GM23338 (cell line): ENCODE results near the gene KIAA0040. TPM values are rescaled to one million over a fixed set of nuclear protein-coding genes. Genes with fewer than 3 reads are reported as not detected.

ENCODE experiments used
- ATAC-seq: fragments of 200-7000 bp; cut with Tn5 transposase; 3 replicates; pipeline ENCODE4 v1.9.1; 2020
- DNase-seq: peaks from one replicate; pipeline ENCODE4 v3.0.0-alpha.2; 2015; ENCODE audit warnings: low spot score
- H2AFZ ChIP-seq: fragments of 200-600 bp; sonication (generic); 2 replicates; pipeline ENCODE4 v1.8.0; 2016; ENCODE audit warnings: antibody characterized with exemption, mild to moderate bottlenecking, moderate library complexity
- H3F3A ChIP-seq: fragments of 200-600 bp; sonication (generic); replicated peaks from 2 replicates; pipeline ENCODE4 v1.8.0; 2017; ENCODE audit warnings: antibody characterized with exemption, mixed run types, low read depth
- H3K27ac ChIP-seq: fragments of 200-600 bp; sonication (generic); 2 replicates; pipeline ENCODE4 v1.6.1; 2016; ENCODE audit warnings: low read depth
- H3K27me3 ChIP-seq: fragments of 200-600 bp; sonication (generic); 2 replicates; pipeline ENCODE4 v1.8.0; 2016; ENCODE audit warnings: mild to moderate bottlenecking, mixed run types, moderate library complexity; ENCODE audit not compliant: insufficient read depth
- H3K36me3 ChIP-seq: fragments of 200-600 bp; sonication (generic); 2 replicates; pipeline ENCODE4 v1.8.0; 2016; ENCODE audit warnings: mild to moderate bottlenecking; ENCODE audit not compliant: insufficient read depth
- H3K4me1 ChIP-seq: fragments of 200-600 bp; sonication (generic); 2 replicates; pipeline ENCODE4 v1.8.0; 2016; ENCODE audit warnings: mild to moderate bottlenecking, moderate library complexity; ENCODE audit not compliant: insufficient read depth
- H3K4me2 ChIP-seq: fragments of 200-600 bp; sonication (generic); 2 replicates; pipeline ENCODE4 v1.7.1; 2017; ENCODE audit warnings: mixed run types
- H3K4me3 ChIP-seq: fragments of 200-600 bp; sonication (generic); 2 replicates; pipeline ENCODE4 v1.6.1; 2016; ENCODE audit warnings: mixed run types
- H3K79me2 ChIP-seq: fragments of 200-600 bp; sonication (generic); replicated peaks from 2 replicates; pipeline ENCODE4 v1.8.0; 2017; ENCODE audit warnings: mild to moderate bottlenecking; ENCODE audit not compliant: insufficient read depth
- H3K9me2 ChIP-seq: fragments of 200-600 bp; sonication (generic); 2 replicates; pipeline ENCODE4 v1.8.0; 2017; ENCODE audit not compliant: insufficient read depth
- H4K20me1 ChIP-seq: fragments of 200-600 bp; sonication (generic); replicated peaks from 2 replicates; pipeline ENCODE4 v1.8.0; 2017; ENCODE audit warnings: mild to moderate bottlenecking; ENCODE audit not compliant: insufficient read depth
- H3K27ac Mint-ChIP-seq: 2 replicates; pipeline ENCODE4 v1.8.0; 2020; ENCODE audit warnings: inconsistent platforms, mild to moderate bottlenecking, moderate library complexity, mixed read lengths
- H3K27me3 Mint-ChIP-seq: 3 replicates; pipeline ENCODE4 v1.8.0; 2022; ENCODE audit warnings: low read depth, mild to moderate bottlenecking, moderate library complexity, mixed read lengths, inconsistent platforms; ENCODE audit not compliant: insufficient read depth, poor library complexity
- H3K36me3 Mint-ChIP-seq: 3 replicates; pipeline ENCODE4 v1.8.0; 2021; ENCODE audit warnings: low read depth, mild to moderate bottlenecking, inconsistent platforms, moderate library complexity, mixed read lengths
- H3K4me1 Mint-ChIP-seq: 3 replicates; pipeline ENCODE4 v1.8.0; 2020; ENCODE audit warnings: mild to moderate bottlenecking, inconsistent platforms, mixed read lengths
- H3K4me3 Mint-ChIP-seq: 3 replicates; pipeline ENCODE4 v1.8.0; 2021; ENCODE audit warnings: moderate library complexity, mild to moderate bottlenecking, inconsistent platforms, mixed read lengths
- H3K9me3 Mint-ChIP-seq: 3 replicates; pipeline ENCODE4 v1.8.0; 2020; ENCODE audit warnings: moderate library complexity, mild to moderate bottlenecking, inconsistent platforms, mixed read lengths
- CREB1 ChIP-seq: fragments of 250-450 bp; sonication (Bioruptor Pico); IDR thresholded peaks from 2 replicates; pipeline ENCODE4 v1.5.0; 2020; ENCODE audit warnings: low read depth, mild to moderate bottlenecking, moderate library complexity
- CTCF ChIP-seq, 2 experiments: fragments of 200-600 bp in 1 of 2; sonication (generic) in 1 of 2; conservative IDR thresholded peaks; 2 replicates each; pipeline versions ENCODE4 v1.5.1 to v1.6.1; 2016 to 2017; ENCODE audit warnings: antibody characterized with exemption in 2 of 2, low read depth in 2 of 2, mild to moderate bottlenecking in 2 of 2, moderate library complexity in 1 of 2
- ETS1 ChIP-seq: IDR thresholded peaks from 2 replicates; pipeline ENCODE4 v1.6.1; 2016; ENCODE audit warnings: antibody characterized with exemption
- EZH2phosphoT487 ChIP-seq: fragments of 200-600 bp; sonication (generic); IDR thresholded peaks from one replicate; pipeline ENCODE4 v1.8.1; 2018; ENCODE audit warnings: antibody characterized with exemption; ENCODE audit not compliant: unreplicated experiment
- JUNB ChIP-seq: IDR thresholded peaks from one replicate; pipeline ENCODE4 v1.6.1; 2016; ENCODE audit warnings: antibody characterized with exemption; ENCODE audit not compliant: unreplicated experiment
- NANOG ChIP-seq: IDR thresholded peaks from 2 replicates; pipeline ENCODE4 v1.6.1; 2016; ENCODE audit warnings: antibody characterized with exemption, borderline replicate concordance
- POLR2AphosphoS5 ChIP-seq: IDR thresholded peaks from 2 replicates; pipeline ENCODE4 v1.6.1; 2016; ENCODE audit warnings: antibody characterized with exemption, low read depth
- STAT1 ChIP-seq: IDR thresholded peaks from one replicate; pipeline ENCODE4 v1.6.1; 2016; ENCODE audit warnings: antibody characterized with exemption; ENCODE audit not compliant: unreplicated experiment
- ZNF114 ChIP-seq: fragments of 250-450 bp; sonication (Bioruptor Pico); IDR thresholded peaks from 2 replicates; pipeline ENCODE4 v1.5.0; 2020; ENCODE audit warnings: mild to moderate bottlenecking, moderate library complexity
- ZNF331 ChIP-seq: fragments of 250-450 bp; sonication (Bioruptor Pico); IDR thresholded peaks from 2 replicates; pipeline ENCODE4 v1.5.0; 2020; ENCODE audit warnings: low read depth, mild to moderate bottlenecking, moderate library complexity
- polyA plus RNA-seq: library from polyadenylated mRNA; unstranded; fragments of >200 nt; fragmentation: Nextera tagmentation; extraction: Ambion mirVana; gene quantifications from 2 replicates; pipeline ENCODE4 v1.2.1, GENCODE V29; 2016
- total RNA-seq: library from RNA; depleted of rRNA; stranded (reverse); fragments of >200 nt; shearing (Covaris generic); gene quantifications from 2 replicates; pipeline ENCODE4 v1.2.3, GENCODE V29; 2014
- TF ChIP-seq, protein P1 (sequence below): IDR thresholded peaks from one replicate; pipeline ENCODE4 v1.6.1; 2018; ENCODE audit warnings: antibody characterized with exemption; ENCODE audit not compliant: unreplicated experiment

Gene KIAA0040
- total and polyA plus RNA-seq, 2 experiments from 2014 or later: 7.0 to 11.9 TPM

DNA sequence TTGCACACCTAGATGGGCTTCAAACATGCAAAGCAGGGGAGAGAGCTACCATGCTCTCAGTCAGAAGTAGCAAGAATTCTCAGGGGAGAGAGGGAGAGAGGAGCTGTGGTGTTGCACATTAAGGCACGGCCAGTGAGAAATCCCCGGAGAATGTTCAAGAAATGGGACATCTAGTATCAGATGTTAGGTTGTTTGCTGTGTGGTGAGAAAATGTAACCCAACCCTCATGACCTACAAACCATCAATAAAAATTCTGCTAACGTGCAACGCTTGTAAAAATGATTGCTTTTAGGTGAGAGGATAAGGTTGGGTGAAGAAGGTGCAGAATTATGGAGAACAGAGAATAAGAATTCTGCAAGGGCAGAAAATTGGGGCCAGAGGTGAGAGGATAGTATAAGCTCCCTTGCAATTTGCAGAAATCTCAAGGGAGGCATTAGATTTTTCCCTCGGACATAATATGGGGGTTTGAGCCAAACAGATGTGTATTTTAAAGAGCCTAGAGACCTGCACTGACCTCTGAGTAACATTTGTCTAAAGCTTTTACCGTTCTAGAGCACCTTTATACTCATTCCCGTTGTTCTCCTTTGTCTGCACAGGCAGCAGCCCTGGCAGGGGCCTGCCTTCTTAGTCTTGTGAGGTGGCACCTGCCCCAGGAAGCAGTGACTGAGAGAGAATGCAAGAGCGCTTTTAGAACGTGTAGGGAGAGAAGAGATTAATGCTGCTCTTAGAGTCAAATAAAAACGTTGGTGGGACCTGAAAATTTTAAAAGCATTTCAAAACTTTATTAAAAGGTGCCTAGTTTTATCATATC, 25.4 kb upstream of the KIAA0040 start (continued):
- TF ChIP-seq STAT1 (no peak), NANOG (no peak), ZNF114 (CRISPR knock-in tag) (no peak), POLR2AphosphoS5 (no peak), CTCF (conservative IDR thresholded peaks at IDR 0.05; ENCODE audit: low read depth in 2 of 2) (no peak), CREB1 (CRISPR knock-in tag) (no peak), EZH2phosphoT487 (no peak), JUNB (no peak), ETS1 (no peak)
- TF ChIP-seq, protein P1, sequence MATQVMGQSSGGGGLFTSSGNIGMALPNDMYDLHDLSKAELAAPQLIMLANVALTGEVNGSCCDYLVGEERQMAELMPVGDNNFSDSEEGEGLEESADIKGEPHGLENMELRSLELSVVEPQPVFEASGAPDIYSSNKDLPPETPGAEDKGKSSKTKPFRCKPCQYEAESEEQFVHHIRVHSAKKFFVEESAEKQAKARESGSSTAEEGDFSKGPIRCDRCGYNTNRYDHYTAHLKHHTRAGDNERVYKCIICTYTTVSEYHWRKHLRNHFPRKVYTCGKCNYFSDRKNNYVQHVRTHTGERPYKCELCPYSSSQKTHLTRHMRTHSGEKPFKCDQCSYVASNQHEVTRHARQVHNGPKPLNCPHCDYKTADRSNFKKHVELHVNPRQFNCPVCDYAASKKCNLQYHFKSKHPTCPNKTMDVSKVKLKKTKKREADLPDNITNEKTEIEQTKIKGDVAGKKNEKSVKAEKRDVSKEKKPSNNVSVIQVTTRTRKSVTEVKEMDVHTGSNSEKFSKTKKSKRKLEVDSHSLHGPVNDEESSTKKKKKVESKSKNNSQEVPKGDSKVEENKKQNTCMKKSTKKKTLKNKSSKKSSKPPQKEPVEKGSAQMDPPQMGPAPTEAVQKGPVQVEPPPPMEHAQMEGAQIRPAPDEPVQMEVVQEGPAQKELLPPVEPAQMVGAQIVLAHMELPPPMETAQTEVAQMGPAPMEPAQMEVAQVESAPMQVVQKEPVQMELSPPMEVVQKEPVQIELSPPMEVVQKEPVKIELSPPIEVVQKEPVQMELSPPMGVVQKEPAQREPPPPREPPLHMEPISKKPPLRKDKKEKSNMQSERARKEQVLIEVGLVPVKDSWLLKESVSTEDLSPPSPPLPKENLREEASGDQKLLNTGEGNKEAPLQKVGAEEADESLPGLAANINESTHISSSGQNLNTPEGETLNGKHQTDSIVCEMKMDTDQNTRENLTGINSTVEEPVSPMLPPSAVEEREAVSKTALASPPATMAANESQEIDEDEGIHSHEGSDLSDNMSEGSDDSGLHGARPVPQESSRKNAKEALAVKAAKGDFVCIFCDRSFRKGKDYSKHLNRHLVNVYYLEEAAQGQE: no peak

DNA sequence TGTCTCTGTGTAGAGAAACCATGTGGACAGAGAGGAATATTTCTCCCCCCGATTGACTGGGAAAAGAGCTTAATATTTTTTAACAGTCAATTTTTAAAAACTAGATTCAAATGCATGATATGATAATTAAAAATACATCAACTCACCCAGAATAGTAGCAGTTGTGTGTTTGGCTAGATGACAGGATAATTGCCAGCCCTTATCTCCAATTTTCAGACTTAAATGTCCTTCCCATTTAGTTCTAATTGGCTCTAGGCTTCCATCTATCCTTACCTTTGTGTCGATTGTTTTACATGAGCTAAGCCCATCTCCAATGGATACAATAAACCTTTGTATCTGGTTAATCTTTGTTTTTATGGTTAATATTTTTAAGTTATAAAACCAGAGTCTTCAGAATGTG, 23.9 kb upstream of the KIAA0040 start:
- H3K9me2 ChIP-seq: no peaks in the 10 kb centered on the region
- no peaks in the 10 kb centered on the region for H3K36me3 ChIP-seq
- peaks cover 11% of the 10 kb centered on the region; the same call in 1 of the 2 replicates for H3K4me1 ChIP-seq
- Mint-ChIP-seq H3K9me3 (no peaks in the 10 kb centered on the region; the same call in 2 of the 3 replicates), H3K4me1 (peaks cover 17% of the 10 kb centered on the region), H3K36me3 (no peaks in the 10 kb centered on the region; the same call in 2 of the 3 replicates), H3K4me3 (no peak overlapping the region), H3K27me3 (peaks cover 5% of the 10 kb centered on the region), H3K27ac (no peak overlapping the region)
- H2AFZ ChIP-seq: no peak overlapping the region
- no peaks in the 10 kb centered on the region for H3K79me2 ChIP-seq
- H4K20me1 ChIP-seq: no peaks in the 10 kb centered on the region
- H3K27me3 ChIP-seq: no peaks in the 10 kb centered on the region
- DNase-seq: no peak
- H3K4me2 ChIP-seq: no peak overlapping the region
- H3K4me3 ChIP-seq: no peak overlapping the region
- no peaks in the 10 kb centered on the region for H3F3A ChIP-seq
- ATAC-seq: no peak
- H3K27ac ChIP-seq: no peak overlapping the region
- TF ChIP-seq CTCF (conservative IDR thresholded peaks at IDR 0.05; ENCODE audit: low read depth in 2 of 2) (no peak), JUNB (no peak), ZNF331 (CRISPR knock-in tag) (no peak), CREB1 (CRISPR knock-in tag) (no peak), EZH2phosphoT487 (no peak)
